ENCODE data around the gene TRAF3.

TRAF3 gene

GRCh38 chr14:102935756-102936155 lies 158.5 kb downstream of the TRAF3 start:
- no peak for TF ChIP-seq EP300 (IDR thresholded peaks at IDR 0.05; ENCODE audit: borderline replicate concordance)
- TF ChIP-seq RAD21 (IDR thresholded peaks at IDR 0.05; ENCODE audit: low read depth) = no peak
- TF ChIP-seq MAX (IDR thresholded peaks at IDR 0.05) = no peak
- no peak for TF ChIP-seq CEBPB (IDR thresholded peaks at IDR 0.05)
- no peak for TF ChIP-seq CREB1 (IDR thresholded peaks at IDR 0.05; ENCODE audit: low read depth)
- no peak for TF ChIP-seq TCF12 (IDR thresholded peaks at IDR 0.05; ENCODE audit: low read depth)

GRCh38 chr14:102937331-102938175 lies 160.3 kb downstream of the TRAF3 start:
- TF ChIP-seq ZBTB7A (IDR thresholded peaks at IDR 0.05; ENCODE audit: low read depth) (no peak), MAX (IDR thresholded peaks at IDR 0.05) (no peak), CEBPB (IDR thresholded peaks at IDR 0.05) (no peak), USF1 (IDR thresholded peaks at IDR 0.05) (no peak), NFIC (IDR thresholded peaks at IDR 0.05) (no peak)

- no peak for TF ChIP-seq MAX (IDR thresholded peaks at IDR 0.05)
- TF ChIP-seq ZBTB7A (IDR thresholded peaks at IDR 0.05; ENCODE audit: low read depth) = no peak
- TF ChIP-seq FOXM1 (IDR thresholded peaks at IDR 0.05; ENCODE audit: borderline replicate concordance, low read depth) = no peak
- no peak for TF ChIP-seq TEAD4 (IDR thresholded peaks at IDR 0.05)
- TF ChIP-seq NFIC (IDR thresholded peaks at IDR 0.05) = no peak
- no peak for TF ChIP-seq TAF1 (IDR thresholded peaks at IDR 0.05; ENCODE audit: low read depth)
- no peak for TF ChIP-seq CEBPB (IDR thresholded peaks at IDR 0.05)
- no peak for TF ChIP-seq RAD21 (IDR thresholded peaks at IDR 0.05; ENCODE audit: low read depth)
Observed at GRCh38 chr14:102938191-102938590, 160.9 kb downstream of the TRAF3 start.

GRCh38 chr14:102939329-102939728 lies 162.1 kb downstream of the TRAF3 start:
- TF ChIP-seq MAX (IDR thresholded peaks at IDR 0.05) (no peak), RAD21 (IDR thresholded peaks at IDR 0.05; ENCODE audit: low read depth) (no peak), TAF1 (IDR thresholded peaks at IDR 0.05; ENCODE audit: low read depth) (no peak), YY1 (IDR thresholded peaks at IDR 0.05; ENCODE audit: low read depth) (no peak), TCF12 (IDR thresholded peaks at IDR 0.05; ENCODE audit: low read depth) (no peak), EP300 (IDR thresholded peaks at IDR 0.05; ENCODE audit: borderline replicate concordance) (no peak)

- TF ChIP-seq TAF1 (IDR thresholded peaks at IDR 0.05; ENCODE audit: low read depth) (no peak), TEAD4 (IDR thresholded peaks at IDR 0.05) (no peak), ZBTB7A (IDR thresholded peaks at IDR 0.05; ENCODE audit: low read depth) (no peak), MAX (IDR thresholded peaks at IDR 0.05) (no peak)
Observed at GRCh38 chr14:102939820-102940561, 162.7 kb downstream of the TRAF3 start.

- no peak for TF ChIP-seq YY1 (IDR thresholded peaks at IDR 0.05; ENCODE audit: low read depth)
Observed at GRCh38 chr14:102940729-102941362, 163.6 kb downstream of the TRAF3 start.

- no peak for TF ChIP-seq FOXM1 (IDR thresholded peaks at IDR 0.05; ENCODE audit: borderline replicate concordance, low read depth)
- no peak for TF ChIP-seq ZBTB7A (IDR thresholded peaks at IDR 0.05; ENCODE audit: low read depth)
- no peak for TF ChIP-seq YY1 (IDR thresholded peaks at IDR 0.05; ENCODE audit: low read depth)
- TF ChIP-seq EGR1 (IDR thresholded peaks at IDR 0.05) = no peak
- no peak for TF ChIP-seq CREB1 (IDR thresholded peaks at IDR 0.05; ENCODE audit: low read depth)
- TF ChIP-seq CEBPB (IDR thresholded peaks at IDR 0.05) = no peak
- TF ChIP-seq REST (IDR thresholded peaks at IDR 0.05; ENCODE audit: low read depth) = no peak
- TF ChIP-seq EP300 (IDR thresholded peaks at IDR 0.05; ENCODE audit: borderline replicate concordance) = no peak
- no peak for TF ChIP-seq TAF1 (IDR thresholded peaks at IDR 0.05; ENCODE audit: low read depth)
- TF ChIP-seq NFIC (IDR thresholded peaks at IDR 0.05) = no peak
- TF ChIP-seq USF1 (IDR thresholded peaks at IDR 0.05) = no peak
- no peak for TF ChIP-seq MAX (IDR thresholded peaks at IDR 0.05)
- TF ChIP-seq TEAD4 (IDR thresholded peaks at IDR 0.05) = no peak
- no peak for TF ChIP-seq TCF12 (IDR thresholded peaks at IDR 0.05; ENCODE audit: low read depth)
- TF ChIP-seq RAD21 (IDR thresholded peaks at IDR 0.05; ENCODE audit: low read depth) = no peak
Observed at GRCh38 chr14:102941419-102942011, 164.3 kb downstream of the TRAF3 start.
